Measurements from ENCODE around the gene GREB1L. TPM values are rescaled to one million over a fixed set of nuclear protein-coding genes. Genes with fewer than 3 reads are reported as not detected.

GREB1L gene
- total and polyA plus RNA-seq, 2 donors (not counting 1 experiment from before 2014, with no cell fraction given) = not detected

DNA sequence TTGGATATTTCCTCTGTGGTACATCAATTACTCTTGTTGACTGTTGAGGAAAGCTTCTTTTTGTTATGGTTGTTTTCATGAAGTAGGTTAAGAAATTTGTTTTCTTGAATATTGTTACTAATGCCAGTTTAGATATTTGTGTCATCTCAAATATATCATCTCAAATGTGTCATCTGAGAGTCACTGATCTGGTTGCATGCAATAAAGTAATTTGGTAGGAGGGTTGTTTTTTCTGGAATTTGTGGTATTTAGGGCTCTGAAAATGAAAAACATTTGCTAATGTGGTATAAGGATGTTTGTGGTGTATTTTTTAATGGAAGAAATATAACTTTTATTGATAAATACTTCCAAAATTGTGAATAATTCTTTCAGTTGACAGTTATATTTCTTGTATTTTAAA lies 117.7 kb downstream of the GREB1L start:
- ATAC-seq (ENCODE audit: low read depth) = no peak
- no peak for DNase-seq
- Histone ChIP-seq H3K27me3 (replicated peaks in 1 of 4; ENCODE audit: control extremely low read depth in 1 of 4, control insufficient read depth in 3 of 4, insufficient read depth in 4 of 4, low read length in 3 of 4) (no peaks in the 10 kb centered on the region), H3K79me2 (ENCODE audit: control insufficient read depth, insufficient read depth, low read length) (no peaks in the 10 kb centered on the region), H3K9ac (ENCODE audit: low read length) (no peak overlapping the region), H3K4me1 (ENCODE audit: control insufficient read depth in 2 of 2, insufficient read depth in 2 of 2, low read length in 2 of 2) (no peaks in the 10 kb centered on the region), H4K20me1 (ENCODE audit: control insufficient read depth, insufficient read depth, low read length, poor library complexity, severe bottlenecking) (no peaks in the 10 kb centered on the region), H3K9me3 (ENCODE audit: control extremely low read depth in 1 of 3, control insufficient read depth in 2 of 3, insufficient read depth in 1 of 3, low read length in 2 of 3) (no peaks in the 10 kb centered on the region), H3K4me2 (replicated peaks; ENCODE audit: low read depth, low read length, poor library complexity, severe bottlenecking) (no peak overlapping the region), H3K4me3 (ENCODE audit: control extremely low read depth in 1 of 5, extremely low read depth in 1 of 5, insufficient read depth in 1 of 5, low read depth in 2 of 5, low read length in 4 of 5) (no peak overlapping the region), H3K36me3 (replicated peaks in 1 of 2; ENCODE audit: control extremely low read depth in 1 of 2, control insufficient read depth in 1 of 2, extremely low read depth in 1 of 2, insufficient read depth in 2 of 2, low read length in 1 of 2) (no peaks in the 10 kb centered on the region), H2AFZ (ENCODE audit: insufficient read depth, low read depth, low read length, poor library complexity, severe bottlenecking) (no peak overlapping the region), H3K27ac (ENCODE audit: low read length in 2 of 2) (no peak overlapping the region)
- peaks cover 5% of the 10 kb centered on the region for H3K27me3 Mint-ChIP-seq
- no peak for TF ChIP-seq EZH2 (IDR thresholded peaks at IDR 0.05; ENCODE audit: borderline replicate concordance, insufficient read depth, low read depth, low read length, poor library complexity, severe bottlenecking)
- TF ChIP-seq, protein P1, sequence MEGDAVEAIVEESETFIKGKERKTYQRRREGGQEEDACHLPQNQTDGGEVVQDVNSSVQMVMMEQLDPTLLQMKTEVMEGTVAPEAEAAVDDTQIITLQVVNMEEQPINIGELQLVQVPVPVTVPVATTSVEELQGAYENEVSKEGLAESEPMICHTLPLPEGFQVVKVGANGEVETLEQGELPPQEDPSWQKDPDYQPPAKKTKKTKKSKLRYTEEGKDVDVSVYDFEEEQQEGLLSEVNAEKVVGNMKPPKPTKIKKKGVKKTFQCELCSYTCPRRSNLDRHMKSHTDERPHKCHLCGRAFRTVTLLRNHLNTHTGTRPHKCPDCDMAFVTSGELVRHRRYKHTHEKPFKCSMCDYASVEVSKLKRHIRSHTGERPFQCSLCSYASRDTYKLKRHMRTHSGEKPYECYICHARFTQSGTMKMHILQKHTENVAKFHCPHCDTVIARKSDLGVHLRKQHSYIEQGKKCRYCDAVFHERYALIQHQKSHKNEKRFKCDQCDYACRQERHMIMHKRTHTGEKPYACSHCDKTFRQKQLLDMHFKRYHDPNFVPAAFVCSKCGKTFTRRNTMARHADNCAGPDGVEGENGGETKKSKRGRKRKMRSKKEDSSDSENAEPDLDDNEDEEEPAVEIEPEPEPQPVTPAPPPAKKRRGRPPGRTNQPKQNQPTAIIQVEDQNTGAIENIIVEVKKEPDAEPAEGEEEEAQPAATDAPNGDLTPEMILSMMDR (IDR thresholded peaks at IDR 0.05) = no peak
- H3K27ac Mint-ChIP-seq = no peak overlapping the region
- H3K4me3 Mint-ChIP-seq = no peak overlapping the region
- POLR2A ChIA-PET = no interaction called here
- H3K9me3 Mint-ChIP-seq (ENCODE audit: insufficient read depth) = no peaks in the 10 kb centered on the region
- intact Hi-C loops (cut with micrococcal nuclease) = no loop called here
- CTCF ChIA-PET = no interaction called here
- H3K4me1 Mint-ChIP-seq = no peaks in the 10 kb centered on the region

DNA sequence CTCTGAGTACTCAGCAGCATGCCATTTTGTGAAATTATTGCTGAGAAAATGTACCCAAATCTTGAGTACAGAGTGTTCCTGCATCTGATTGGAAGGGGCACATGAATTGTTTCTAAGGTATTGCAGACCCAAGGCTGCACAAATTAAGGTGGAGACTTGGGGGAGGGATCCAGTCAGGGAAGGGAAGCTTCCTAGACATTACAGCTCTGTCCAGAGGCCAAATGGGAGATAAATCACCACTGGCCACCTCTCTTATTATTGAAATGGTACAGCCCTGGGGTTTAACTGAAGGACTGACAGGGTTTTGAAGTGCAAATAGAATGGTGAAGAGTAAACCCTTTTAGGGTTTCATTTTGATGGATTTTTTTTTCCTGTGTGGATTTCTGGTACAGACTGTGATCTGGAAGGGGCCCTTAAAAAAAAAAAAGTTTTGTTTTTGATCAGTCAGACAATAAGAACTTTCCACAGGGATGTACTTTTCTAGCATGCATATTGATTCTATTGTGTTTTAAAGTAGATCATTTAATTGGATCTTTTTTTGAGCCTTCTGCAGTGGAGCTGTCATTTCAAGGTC lies 119.4 kb downstream of the GREB1L start:
- no peak for DNase-seq
- Histone ChIP-seq H3K4me2 (replicated peaks; ENCODE audit: low read depth, low read length, poor library complexity, severe bottlenecking) (no peak overlapping the region), H3K79me2 (ENCODE audit: control insufficient read depth, insufficient read depth, low read length) (no peaks in the 10 kb centered on the region), H3K27me3 (replicated peaks in 1 of 4; ENCODE audit: control extremely low read depth in 1 of 4, control insufficient read depth in 3 of 4, insufficient read depth in 4 of 4, low read length in 3 of 4) (no peaks in the 10 kb centered on the region), H3K27ac (ENCODE audit: low read length in 2 of 2) (no peak overlapping the region), H3K4me1 (ENCODE audit: control insufficient read depth in 2 of 2, insufficient read depth in 2 of 2, low read length in 2 of 2) (no peaks in the 10 kb centered on the region), H4K20me1 (ENCODE audit: control insufficient read depth, insufficient read depth, low read length, poor library complexity, severe bottlenecking) (no peaks in the 10 kb centered on the region), H3K4me3 (ENCODE audit: control extremely low read depth in 1 of 5, extremely low read depth in 1 of 5, insufficient read depth in 1 of 5, low read depth in 2 of 5, low read length in 4 of 5) (no peak overlapping the region), H3K9ac (ENCODE audit: low read length) (no peak overlapping the region), H3K9me3 (ENCODE audit: control extremely low read depth in 1 of 3, control insufficient read depth in 2 of 3, insufficient read depth in 1 of 3, low read length in 2 of 3) (no peaks in the 10 kb centered on the region), H3K36me3 (replicated peaks in 1 of 2; ENCODE audit: control extremely low read depth in 1 of 2, control insufficient read depth in 1 of 2, extremely low read depth in 1 of 2, insufficient read depth in 2 of 2, low read length in 1 of 2) (no peaks in the 10 kb centered on the region), H2AFZ (ENCODE audit: insufficient read depth, low read depth, low read length, poor library complexity, severe bottlenecking) (no peak overlapping the region)
- H3K4me1 Mint-ChIP-seq = no peaks in the 10 kb centered on the region
- TF ChIP-seq EZH2 (IDR thresholded peaks at IDR 0.05; ENCODE audit: borderline replicate concordance, insufficient read depth, low read depth, low read length, poor library complexity, severe bottlenecking) = no peak
- TF ChIP-seq, protein P1 (IDR thresholded peaks at IDR 0.05) = no peak
- no peak overlapping the region for H3K27ac Mint-ChIP-seq
- intact Hi-C loops (cut with micrococcal nuclease) = no loop called here
- POLR2A ChIA-PET = no interaction called here
- H3K9me3 Mint-ChIP-seq (ENCODE audit: insufficient read depth) = no peaks in the 10 kb centered on the region
- CTCF ChIA-PET = no interaction called here
- H3K4me3 Mint-ChIP-seq = no peak overlapping the region
- H3K27me3 Mint-ChIP-seq = peaks cover 5% of the 10 kb centered on the region
- ATAC-seq (ENCODE audit: low read depth) = no peak

Data from B cell (primary cell).